K562 (cell line): ENCODE data around the gene GRIN2A. TPM values are rescaled to one million over a fixed set of nuclear protein-coding genes. Genes with fewer than 3 reads are reported as not detected.

Experiments
- ATAC-seq: fragments of 200-7000 bp; cut with Tn5 transposase; 3 replicates; pipeline ENCODE4 v1.9.1; 2020; ENCODE audit warnings: moderate library complexity
- BruUV-seq: library from RNA; stranded (reverse); fragments of 400-500 nt; replicated peaks from 2 replicates; lab custom pipeline; 2021; lab: Mats Ljungman, UMichigan
- CTCF ChIA-PET: fragments of 300-600 bp; formaldehyde crosslinking; extraction: SDS; loops from one replicate; lab custom pipeline; 2021; ENCODE audit warnings: low intra/inter-chr PET ratio; lab: Yijun Ruan, JAX
- POLR2A ChIA-PET: fragments of 300-600, 350-650 bp; sonication (Branson Sonifier 250); formaldehyde crosslinking; extraction: SDS; loops from one replicate; lab custom pipeline; 2021; ENCODE audit warnings: antibody characterized with exemption, inconsistent platforms; lab: Yijun Ruan, JAX
- DNase-seq, 4 experiments: peaks; one replicate each; pipeline versions ENCODE4 v3.0.0 to v3.0.0-alpha.2; 2011 to 2018; ENCODE audit warnings: low spot score in 3 of 4, mixed read lengths in 3 of 4; ENCODE audit errors: extremely low read depth in 1 of 4
- FAIRE-seq: peaks from 2 replicates; lab custom pipeline; 2011; peaks lifted over from hg19 to GRCh38; lab: Jason Lieb, UNC
- H2AFZ ChIP-seq: 2 replicates; pipeline ENCODE4 v1.6.0; 2011; ENCODE audit warnings: low read depth, low read length, control low read depth, inconsistent platforms
- H3K27ac ChIP-seq: fragments of 200-600 bp; 3 replicates; pipeline ENCODE4 v1.8.0; 2011; ENCODE audit warnings: low read depth, mild to moderate bottlenecking, control low read depth, inconsistent platforms, low read length, moderate library complexity, mixed read lengths; ENCODE audit errors: extremely low read depth
- H3K27me3 ChIP-seq, 2 experiments: fragments of 300-600 bp in 1 of 2; 2 replicates in 1 of 2; 3 replicates in 1 of 2; pipeline versions ENCODE4 v1.6.0 to v1.8.0; 2011; ENCODE audit warnings: inconsistent platforms in 2 of 2, low read length in 2 of 2, mild to moderate bottlenecking in 1 of 2, mixed read lengths in 1 of 2, moderate library complexity in 1 of 2; ENCODE audit not compliant: control insufficient read depth in 2 of 2, insufficient read depth in 2 of 2
- H3K36me3 ChIP-seq: fragments of 300-600 bp; 3 replicates; pipeline ENCODE4 v1.8.0; 2011; ENCODE audit warnings: mild to moderate bottlenecking, low read length, inconsistent platforms; ENCODE audit not compliant: control insufficient read depth, insufficient read depth
- H3K4me1 ChIP-seq, 2 experiments: fragments of 200-600 bp in 1 of 2; replicated peaks in 1 of 2; 2 replicates in 1 of 2; 3 replicates in 1 of 2; pipeline versions ENCODE4 v1.5.1 to v1.8.0; 2011; ENCODE audit warnings: inconsistent platforms in 2 of 2, low read length in 2 of 2, mild to moderate bottlenecking in 1 of 2, mixed read lengths in 1 of 2, moderate library complexity in 1 of 2; ENCODE audit not compliant: control insufficient read depth in 2 of 2, insufficient read depth in 2 of 2
- H3K4me2 ChIP-seq: 2 replicates; pipeline ENCODE4 v1.6.1; 2011; ENCODE audit warnings: low read length, control low read depth, inconsistent platforms, mixed read lengths; ENCODE audit not compliant: insufficient read depth
- H3K4me3 ChIP-seq: fragments of 200-600 bp; sonication (generic), shearing (Covaris generic); 2 replicates; pipeline ENCODE4 v1.5.1; 2016; ENCODE audit warnings: control low read depth, inconsistent platforms
- H3K79me2 ChIP-seq: fragments of 200-600 bp; 3 replicates; pipeline ENCODE4 v1.8.0; 2011; ENCODE audit warnings: low read length, inconsistent platforms; ENCODE audit not compliant: control insufficient read depth, insufficient read depth
- H3K9ac ChIP-seq, 2 experiments: 2 replicates each; pipeline versions ENCODE4 v1.6.0 to v1.6.1; 2011; ENCODE audit warnings: low read depth in 2 of 2, low read length in 2 of 2, control low read depth in 1 of 2, inconsistent platforms in 1 of 2, mild to moderate bottlenecking in 1 of 2, mixed read lengths in 1 of 2; ENCODE audit not compliant: insufficient read depth in 1 of 2
- H3K9me1 ChIP-seq: one replicate; pipeline ENCODE4 v1.6.0; 2011; ENCODE audit warnings: inconsistent platforms, mild to moderate bottlenecking, low read length, moderate library complexity; ENCODE audit not compliant: control insufficient read depth, insufficient read depth
- H3K9me3 ChIP-seq: replicated peaks from 2 replicates; pipeline ENCODE4 v1.5.1; 2011; ENCODE audit warnings: low read depth, low read length, inconsistent platforms; ENCODE audit not compliant: control insufficient read depth, insufficient read depth
- H4K20me1 ChIP-seq: replicated peaks from 2 replicates; pipeline ENCODE4 v1.6.1; 2011; ENCODE audit warnings: low read length, inconsistent platforms, mixed read lengths; ENCODE audit not compliant: control insufficient read depth, insufficient read depth
- BRCA1 ChIP-seq, 2 experiments: fragments of 450-650 bp in 1 of 2; sonication (generic) in 1 of 2; formaldehyde crosslinking in 1 of 2; IDR thresholded peaks; 2 replicates each; pipeline versions ENCODE4 v1.5.0 to v1.6.1; 2017 to 2020; ENCODE audit warnings: mild to moderate bottlenecking in 1 of 2, missing genetic modification reagents in 1 of 2
- CBFA2T3 ChIP-seq: fragments of 450-650 bp; IDR thresholded peaks from 2 replicates; pipeline ENCODE4 v1.6.1; 2017
- CHD4 ChIP-seq: fragments of 200-600 bp; sonication (generic); IDR thresholded peaks from 3 replicates; pipeline ENCODE4 v1.6.1; 2012; ENCODE audit warnings: low read depth, mild to moderate bottlenecking, mixed read lengths, low read length, inconsistent platforms; ENCODE audit not compliant: insufficient read depth, insufficient replicate concordance, poor library complexity, severe bottlenecking
- ESRRB ChIP-seq: fragments of 250-450 bp; sonication (Bioruptor Pico); IDR thresholded peaks from 2 replicates; pipeline ENCODE4 v1.5.0; 2020; ENCODE audit warnings: mild to moderate bottlenecking, moderate library complexity, borderline replicate concordance
- HNRNPLL ChIP-seq: fragments of 200-400 bp; formaldehyde crosslinking; IDR thresholded peaks from 2 replicates; pipeline ENCODE4 v1.6.1; 2017; ENCODE audit warnings: low read length, low read depth, mild to moderate bottlenecking; ENCODE audit not compliant: poor library complexity, severe bottlenecking
- KAT7 ChIP-seq: sonication (generic); formaldehyde crosslinking; IDR thresholded peaks from 2 replicates; pipeline ENCODE4 v1.8.0; 2022; ENCODE audit warnings: missing genetic modification reagents, mild to moderate bottlenecking, borderline replicate concordance
- NFE2 ChIP-seq: IDR thresholded peaks from 2 replicates; pipeline ENCODE4 v1.6.1; 2014; ENCODE audit warnings: antibody characterized with exemption, low read depth
- PTBP1 ChIP-seq: fragments of 200-400 bp; formaldehyde crosslinking; IDR thresholded peaks from 2 replicates; pipeline ENCODE4 v1.6.1; 2017; ENCODE audit warnings: low read depth, low read length
- RB1 ChIP-seq: fragments of 450-650 bp; IDR thresholded peaks from 2 replicates; pipeline ENCODE4 v1.6.1; 2017; ENCODE audit warnings: low read depth, mild to moderate bottlenecking
- TAL1 ChIP-seq: fragments of 450-650 bp; IDR thresholded peaks from 2 replicates; pipeline ENCODE4 v1.6.1; 2016; ENCODE audit warnings: mild to moderate bottlenecking
- TEAD1 ChIP-seq, 2 experiments: fragments of 450-650 bp in 1 of 2; sonication (generic) in 1 of 2; formaldehyde crosslinking; IDR thresholded peaks; 2 replicates each; pipeline versions ENCODE4 v1.4.0 to v1.8.0; 2020 to 2022; ENCODE audit warnings: mild to moderate bottlenecking in 2 of 2, missing genetic modification reagents in 1 of 2
- ZNF175 ChIP-seq: fragments of 200-800 bp; sonication (Bioruptor generic); IDR thresholded peaks from 2 replicates; pipeline ENCODE4 v1.6.1; 2016; ENCODE audit warnings: low read depth, mild to moderate bottlenecking, missing genetic modification characterization, missing compliant biosample characterization
- ZNF586 ChIP-seq: fragments of 450-650 bp; formaldehyde crosslinking; conservative IDR thresholded peaks from 2 replicates; pipeline ENCODE4 v1.4.0; 2020; ENCODE audit warnings: mild to moderate bottlenecking, moderate library complexity
- WGBS: fragments of 100-300 bp; shearing (Covaris generic); methylation state at CpG from one replicate; pipeline ENCODE4 v1.1.6; 2016; ENCODE audit warnings: low coverage, mixed read lengths; ENCODE audit not compliant: insufficient coverage; ENCODE audit errors: missing lambda C conversion rate; 5-methylcytosine and 5-hydroxymethylcytosine counted together
- in situ Hi-C: fragments of 300-500 bp; cut with MboI; formaldehyde crosslinking; loops from 4 replicates; pipeline ENCODE4 v1.15.0; 2018; ENCODE audit warnings: inconsistent platforms, mixed read lengths
- intact Hi-C: fragments of 100-400 bp; cut with micrococcal nuclease; formaldehyde crosslinking; loops from 2 replicates; pipeline ENCODE4 v1.14.2; 2022
- polyA plus RNA-seq, 8 experiments: library from polyadenylated mRNA; depleted of rRNA in 4 of 8; stranded (reverse) in 5 of 8; unstranded in 3 of 8; fragments of >200 nt; fragmentation: Nextera tagmentation in 2 of 8; fragmentation: Illumina TruSeq in 1 of 8; extraction: Ambion mirVana in 2 of 8; extraction: Trizol in 1 of 8; gene quantifications; 2 replicates each; pipeline versions ENCODE4 v1.2.1 to v1.2.3, GENCODE V29; 2011 to 2014; ENCODE audit warnings: inconsistent platforms in 1 of 8, missing spikeins in 1 of 8
- total RNA-seq, 7 experiments: library from RNA; depleted of rRNA in 6 of 7; stranded (reverse); fragments of >200 nt in 6 of 7; fragmentation: Illumina TruSeq in 2 of 7; extraction: Trizol in 2 of 7; gene quantifications; 2 replicates each; pipeline versions ENCODE4 v1.2.1 to v1.2.3, GENCODE V29; 2011 to 2021; ENCODE audit warnings: low replicate concordance in 1 of 7
- TF ChIP-seq, protein P1 (sequence below): fragments of 250-450 bp; sonication (Bioruptor Pico); IDR thresholded peaks from 2 replicates; pipeline ENCODE4 v1.5.0; 2020; ENCODE audit warnings: mild to moderate bottlenecking, borderline replicate concordance
- TF ChIP-seq, protein P2 (sequence below): sonication (generic); formaldehyde crosslinking; IDR thresholded peaks from 2 replicates; pipeline ENCODE4 v1.9.0; 2022; ENCODE audit warnings: mild to moderate bottlenecking, missing genetic modification reagents
- TF ChIP-seq, protein P3 (sequence below): fragments of 250-450 bp; sonication (Bioruptor Pico); IDR thresholded peaks from 2 replicates; pipeline ENCODE4 v1.8.0; 2021; ENCODE audit warnings: borderline replicate concordance, mild to moderate bottlenecking, moderate library complexity; ENCODE audit not compliant: poor library complexity, severe bottlenecking
- TF ChIP-seq, protein P4 (sequence below): sonication (generic); formaldehyde crosslinking; IDR thresholded peaks from 2 replicates; pipeline ENCODE4 v1.8.1; 2023; ENCODE audit warnings: mild to moderate bottlenecking, missing genetic modification reagents

The GRIN2A gene
- total and polyA plus RNA-seq, 9 of the 15 experiments (the other 6 are each of a cell fraction or from before 2014, with no cell fraction given) = not detected

DNA sequence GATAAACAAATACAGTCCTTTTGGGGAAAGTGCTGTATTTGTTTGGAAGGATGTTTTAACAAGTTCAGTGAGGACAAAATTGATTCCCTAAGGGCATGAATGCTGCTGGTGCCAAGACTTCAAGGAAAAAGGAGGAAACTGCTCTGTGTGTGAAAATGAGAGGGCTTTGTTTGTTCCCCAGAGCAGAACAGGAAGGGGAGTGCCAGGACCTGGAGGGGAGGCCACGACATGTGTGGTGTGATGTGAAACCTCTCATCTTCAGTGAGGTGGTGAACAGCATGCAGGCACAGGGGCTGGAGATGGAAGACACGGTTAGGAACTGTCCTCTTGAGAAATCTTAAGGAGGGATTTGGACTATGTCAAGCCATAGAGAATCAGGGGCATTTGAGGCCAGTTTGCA is 46.6 kb upstream of the GRIN2A start:
- H3K79me2 ChIP-seq = no peaks in the 10 kb centered on the region
- CTCF ChIA-PET = no interaction called here
- in situ Hi-C loops (no loop called here), intact Hi-C loops (no loop called here)
- H3K27me3 ChIP-seq = peaks cover 7 to 30% of the 10 kb centered on the region in 2 experiments; a peak in 4 of 5 replicates
- H3K4me3 ChIP-seq = no peak overlapping the region
- no peak for FAIRE-seq
- H3K9ac ChIP-seq = no peak overlapping the region
- BruUV-seq = no TSS peak
- 0% methylated on average over 2 of the region's 2 CpGs for WGBS
- TF ChIP-seq, protein P1, sequence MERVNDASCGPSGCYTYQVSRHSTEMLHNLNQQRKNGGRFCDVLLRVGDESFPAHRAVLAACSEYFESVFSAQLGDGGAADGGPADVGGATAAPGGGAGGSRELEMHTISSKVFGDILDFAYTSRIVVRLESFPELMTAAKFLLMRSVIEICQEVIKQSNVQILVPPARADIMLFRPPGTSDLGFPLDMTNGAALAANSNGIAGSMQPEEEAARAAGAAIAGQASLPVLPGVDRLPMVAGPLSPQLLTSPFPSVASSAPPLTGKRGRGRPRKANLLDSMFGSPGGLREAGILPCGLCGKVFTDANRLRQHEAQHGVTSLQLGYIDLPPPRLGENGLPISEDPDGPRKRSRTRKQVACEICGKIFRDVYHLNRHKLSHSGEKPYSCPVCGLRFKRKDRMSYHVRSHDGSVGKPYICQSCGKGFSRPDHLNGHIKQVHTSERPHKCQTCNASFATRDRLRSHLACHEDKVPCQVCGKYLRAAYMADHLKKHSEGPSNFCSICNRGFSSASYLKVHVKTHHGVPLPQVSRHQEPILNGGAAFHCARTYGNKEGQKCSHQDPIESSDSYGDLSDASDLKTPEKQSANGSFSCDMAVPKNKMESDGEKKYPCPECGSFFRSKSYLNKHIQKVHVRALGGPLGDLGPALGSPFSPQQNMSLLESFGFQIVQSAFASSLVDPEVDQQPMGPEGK = no peak
- TF ChIP-seq CBFA2T3 = no peak
- TF ChIP-seq ESRRB = no peak
- TF ChIP-seq NFE2 = no peak
- no peak for TF ChIP-seq CHD4
- no peak for TF ChIP-seq TAL1
- no peak for TF ChIP-seq HNRNPLL
- TF ChIP-seq PTBP1 = no peak
- TF ChIP-seq RB1 = no peak
- TF ChIP-seq BRCA1 (IDR thresholded peaks at IDR 0.05) = no peak
- no peak for TF ChIP-seq BRCA1 (CRISPR knock-in tag; IDR thresholded peaks at IDR 0.05)
- TF ChIP-seq, protein P2, sequence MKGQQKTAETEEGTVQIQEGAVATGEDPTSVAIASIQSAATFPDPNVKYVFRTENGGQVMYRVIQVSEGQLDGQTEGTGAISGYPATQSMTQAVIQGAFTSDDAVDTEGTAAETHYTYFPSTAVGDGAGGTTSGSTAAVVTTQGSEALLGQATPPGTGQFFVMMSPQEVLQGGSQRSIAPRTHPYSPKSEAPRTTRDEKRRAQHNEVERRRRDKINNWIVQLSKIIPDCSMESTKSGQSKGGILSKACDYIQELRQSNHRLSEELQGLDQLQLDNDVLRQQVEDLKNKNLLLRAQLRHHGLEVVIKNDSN = no peak
- TF ChIP-seq, protein P3, sequence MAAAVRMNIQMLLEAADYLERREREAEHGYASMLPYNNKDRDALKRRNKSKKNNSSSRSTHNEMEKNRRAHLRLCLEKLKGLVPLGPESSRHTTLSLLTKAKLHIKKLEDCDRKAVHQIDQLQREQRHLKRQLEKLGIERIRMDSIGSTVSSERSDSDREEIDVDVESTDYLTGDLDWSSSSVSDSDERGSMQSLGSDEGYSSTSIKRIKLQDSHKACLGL = no peak
- no peak for TF ChIP-seq ZNF586 (CRISPR knock-in tag)
- TF ChIP-seq, protein P4, sequence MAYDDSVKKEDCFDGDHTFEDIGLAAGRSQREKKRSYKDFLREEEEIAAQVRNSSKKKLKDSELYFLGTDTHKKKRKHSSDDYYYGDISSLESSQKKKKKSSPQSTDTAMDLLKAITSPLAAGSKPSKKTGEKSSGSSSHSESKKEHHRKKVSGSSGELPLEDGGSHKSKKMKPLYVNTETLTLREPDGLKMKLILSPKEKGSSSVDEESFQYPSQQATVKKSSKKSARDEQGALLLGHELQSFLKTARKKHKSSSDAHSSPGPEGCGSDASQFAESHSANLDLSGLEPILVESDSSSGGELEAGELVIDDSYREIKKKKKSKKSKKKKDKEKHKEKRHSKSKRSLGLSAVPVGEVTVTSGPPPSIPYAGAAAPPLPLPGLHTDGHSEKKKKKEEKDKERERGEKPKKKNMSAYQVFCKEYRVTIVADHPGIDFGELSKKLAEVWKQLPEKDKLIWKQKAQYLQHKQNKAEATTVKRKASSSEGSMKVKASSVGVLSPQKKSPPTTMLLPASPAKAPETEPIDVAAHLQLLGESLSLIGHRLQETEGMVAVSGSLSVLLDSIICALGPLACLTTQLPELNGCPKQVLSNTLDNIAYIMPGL (CRISPR knock-in tag) = no peak
- no peak for TF ChIP-seq ZNF175 (CRISPR knock-in tag)
- TF ChIP-seq TEAD1 (CRISPR knock-in tag; IDR thresholded peaks at IDR 0.05) = no peak
- no peak for TF ChIP-seq KAT7 (CRISPR knock-in tag)
- TF ChIP-seq, all 486 proteins: peak for 0
- no peaks in the 10 kb centered on the region for H3K9me3 ChIP-seq
- H3K4me2 ChIP-seq = no peak overlapping the region
- H3K36me3 ChIP-seq = no peaks in the 10 kb centered on the region
- H3K4me1 ChIP-seq = no peaks in the 10 kb centered on the region
- DNase-seq = no peak
- H2AFZ ChIP-seq = no peak overlapping the region
- H4K20me1 ChIP-seq = no peaks in the 10 kb centered on the region
- no peak overlapping the region for H3K27ac ChIP-seq
- ATAC-seq = no peak
- no peaks in the 10 kb centered on the region for H3K9me1 ChIP-seq
- POLR2A ChIA-PET = interaction anchor here (0.5 kb wide), 1 partner anchor 37 kb away, joined by 3 read pairs; no protein-coding TSS in a partner anchor
